AG08395 (cell line): ENCODE data around the gene FAM222B.
A peak's percentile ranks its signal among the peaks of the same experiment; 100 is the strongest.
"Not testable (repeated sequence)": the region's sequence is repeated elsewhere in the genome, so short reads cannot be mapped to it uniquely, and the experiment has no call there.

Experiments
- DNase-seq: peaks from one replicate; pipeline ENCODE4 v3.0.0; 2012; ENCODE audit warnings: mixed read lengths, low spot score

FAM222B gene

GRCh38 chr17:28842282-28843012, at the start of gene FAM222B:
TSS of gene FAM222B (minus strand) at chr17:28842790. CDS start at chr17:28766667, 76,123 bp downstream.
- DNase-seq, result peak; percentile 100

GRCh38 chr17:28892024-28892423, 49.4 kb upstream of the FAM222B start:
- no peak for DNase-seq

- no peak for DNase-seq
Observed at GRCh38 chr17:28891201-28891600, 48.6 kb upstream of the FAM222B start.

- no peak for DNase-seq
Observed at GRCh38 chr17:28889996-28890395, 47.4 kb upstream of the FAM222B start.

GRCh38 chr17:28888832-28889231, 46.2 kb upstream of the FAM222B start:
- DNase-seq, result no peak

GRCh38 chr17:28887871-28888471, 45.4 kb upstream of the FAM222B start:
- no peak for DNase-seq

- DNase-seq, result no peak
Observed at GRCh38 chr17:28885951-28886350, 43.4 kb upstream of the FAM222B start.

- DNase-seq, result no peak
Observed at GRCh38 chr17:28885363-28885762, 42.8 kb upstream of the FAM222B start.

GRCh38 chr17:28883967-28884702, 41.5 kb upstream of the FAM222B start:
- DNase-seq, result no peak

GRCh38 chr17:28882154-28882895, 39.7 kb upstream of the FAM222B start:
- DNase-seq, result no peak

- DNase-seq, result no peak
Observed at GRCh38 chr17:28881533-28882056, 39.0 kb upstream of the FAM222B start.

- no peak for DNase-seq
Observed at GRCh38 chr17:28880572-28880945, 38.0 kb upstream of the FAM222B start.

GRCh38 chr17:28879886-28880571, 37.4 kb upstream of the FAM222B start:
- DNase-seq, result no peak

GRCh38 chr17:28878981-28879380, 36.4 kb upstream of the FAM222B start:
- peak; percentile 60 for DNase-seq

- no peak for DNase-seq
Observed at GRCh38 chr17:28878158-28878910, 35.7 kb upstream of the FAM222B start.

GRCh38 chr17:28877150-28877711, 34.6 kb upstream of the FAM222B start:
- not testable (repeated sequence) for DNase-seq

GRCh38 chr17:28875848-28876550, 33.4 kb upstream of the FAM222B start:
- DNase-seq, result no peak

GRCh38 chr17:28874750-28875149, 32.2 kb upstream of the FAM222B start:
- DNase-seq, result no peak

GRCh38 chr17:28873839-28874238, 31.2 kb upstream of the FAM222B start:
- DNase-seq, result no peak

- no peak for DNase-seq
Observed at GRCh38 chr17:28871056-28871579, 28.5 kb upstream of the FAM222B start.
